Activated CD4-positive, CD25-positive, alpha-beta regulatory T cell treated with anti-CD3 and anti-CD28 coated beads, Interleukin-2, amount 50 U/mL, for 24 hours (primary cell): ENCODE data around the gene TP63.

Source experiments
- ATAC-seq, 2 donors: fragments of 150-1000 bp; cut with Tn5 transposase; one replicate each; pipeline ENCODE4 v1.10.0; 2021; ENCODE audit warnings: mild to moderate bottlenecking in 1 of 2, moderate library complexity in 1 of 2

TP63 gene

DNA sequence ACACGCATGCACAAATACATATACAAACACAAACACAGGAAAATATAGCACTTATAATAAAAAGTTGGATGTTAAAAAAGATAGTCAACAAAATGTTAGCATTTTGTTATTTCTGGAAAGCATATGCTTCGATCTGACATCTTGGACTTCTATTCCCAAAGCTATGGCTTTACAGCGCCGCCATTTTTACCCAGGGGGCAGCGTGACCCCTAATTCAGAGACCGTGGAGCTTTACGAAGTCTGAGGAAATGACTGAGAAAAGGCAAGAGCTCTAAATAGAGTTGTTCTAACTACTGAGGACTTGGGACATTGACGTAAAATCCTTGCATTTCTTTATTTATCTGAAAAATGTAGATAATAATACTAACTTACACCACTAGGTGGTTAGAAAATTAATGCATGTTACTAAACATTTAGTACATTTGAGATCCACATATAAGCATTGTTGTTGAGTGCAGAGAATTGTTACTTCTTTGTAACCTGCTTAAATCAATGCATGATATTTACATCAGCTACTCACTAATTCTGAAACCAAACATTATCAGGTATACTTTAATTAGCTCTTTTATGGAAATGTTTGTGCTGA lies 155.4 kb downstream of the TP63 start:
- no peak for ATAC-seq

DNA sequence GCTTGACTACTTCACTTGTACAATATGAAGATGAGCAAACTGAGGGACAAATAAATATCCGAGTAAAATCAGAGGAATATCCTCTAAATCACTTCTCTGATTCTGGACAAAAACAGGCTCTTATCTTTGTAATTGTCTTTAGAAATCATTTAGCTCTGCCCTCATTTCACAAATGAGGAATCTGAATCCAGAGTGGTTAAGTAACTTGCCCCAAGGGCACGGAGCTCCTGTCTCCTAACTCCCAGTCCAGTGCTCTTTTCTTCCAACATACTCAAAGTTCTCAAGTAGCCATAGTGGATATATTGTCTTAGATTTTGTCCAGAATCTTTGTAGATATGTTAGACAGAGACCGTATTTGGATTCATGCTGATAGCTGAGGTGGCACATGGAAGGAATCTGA lies 156.0 kb downstream of the TP63 start:
- no peak for ATAC-seq

DNA sequence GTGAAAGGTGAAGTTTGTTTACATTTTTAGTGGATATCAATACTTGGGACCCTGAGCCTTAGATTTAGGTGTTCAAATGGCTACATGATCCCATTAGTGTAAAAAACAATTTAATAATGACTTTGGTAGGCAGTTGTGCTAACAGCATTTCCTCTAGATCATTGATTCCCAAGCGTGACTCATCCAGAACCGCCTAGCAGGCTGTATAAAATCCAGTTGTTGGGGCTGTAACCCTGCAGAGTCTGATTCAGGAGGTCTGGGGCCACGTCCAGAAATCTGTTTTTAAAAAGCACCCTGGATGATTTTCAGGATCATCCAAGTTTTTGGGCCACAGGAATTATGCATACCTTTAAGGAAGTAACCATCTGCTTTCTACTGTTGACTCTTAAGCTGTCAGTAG lies 156.4 kb downstream of the TP63 start:
- ATAC-seq: no peak

DNA sequence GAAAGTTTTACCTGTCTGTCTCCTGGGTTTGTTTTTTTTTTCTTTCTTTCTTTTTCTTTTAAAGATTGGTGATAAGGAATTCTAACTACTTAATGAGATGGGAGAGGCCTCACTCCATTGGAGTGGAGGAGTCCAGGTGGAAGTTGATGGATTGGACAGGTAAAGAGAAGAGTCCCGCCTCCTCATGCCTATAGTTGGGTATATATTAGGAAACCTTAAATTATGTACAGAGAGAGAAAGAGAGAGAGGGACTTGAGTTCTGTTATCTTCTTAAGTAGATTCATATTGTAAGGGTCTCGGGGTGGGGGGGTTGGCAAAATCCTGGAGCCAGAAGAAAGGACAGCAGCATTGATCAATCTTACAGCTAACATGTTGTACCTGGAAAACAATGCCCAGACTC lies 158.2 kb downstream of the TP63 start:
- no peak for ATAC-seq

DNA sequence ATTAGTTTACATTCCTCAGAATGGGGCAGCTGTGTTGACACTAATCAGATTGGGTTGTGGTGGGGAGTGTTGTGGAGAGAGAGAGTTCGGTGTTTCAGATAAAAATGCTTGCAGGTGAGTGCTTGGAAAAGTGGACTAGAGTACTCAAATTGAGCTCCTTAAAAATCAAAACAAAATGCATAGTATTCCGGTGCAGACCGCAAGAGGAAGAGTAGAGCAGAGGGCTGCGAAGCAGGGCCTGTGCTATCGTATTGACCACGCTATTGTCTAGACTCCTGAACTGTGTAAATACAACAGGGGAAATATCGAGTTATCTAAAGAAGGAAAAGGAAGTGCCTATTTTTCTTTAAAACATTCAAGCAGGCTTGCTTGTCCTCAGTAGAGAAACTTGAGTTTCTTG lies 159.5 kb downstream of the TP63 start:
- ATAC-seq: no peak

DNA sequence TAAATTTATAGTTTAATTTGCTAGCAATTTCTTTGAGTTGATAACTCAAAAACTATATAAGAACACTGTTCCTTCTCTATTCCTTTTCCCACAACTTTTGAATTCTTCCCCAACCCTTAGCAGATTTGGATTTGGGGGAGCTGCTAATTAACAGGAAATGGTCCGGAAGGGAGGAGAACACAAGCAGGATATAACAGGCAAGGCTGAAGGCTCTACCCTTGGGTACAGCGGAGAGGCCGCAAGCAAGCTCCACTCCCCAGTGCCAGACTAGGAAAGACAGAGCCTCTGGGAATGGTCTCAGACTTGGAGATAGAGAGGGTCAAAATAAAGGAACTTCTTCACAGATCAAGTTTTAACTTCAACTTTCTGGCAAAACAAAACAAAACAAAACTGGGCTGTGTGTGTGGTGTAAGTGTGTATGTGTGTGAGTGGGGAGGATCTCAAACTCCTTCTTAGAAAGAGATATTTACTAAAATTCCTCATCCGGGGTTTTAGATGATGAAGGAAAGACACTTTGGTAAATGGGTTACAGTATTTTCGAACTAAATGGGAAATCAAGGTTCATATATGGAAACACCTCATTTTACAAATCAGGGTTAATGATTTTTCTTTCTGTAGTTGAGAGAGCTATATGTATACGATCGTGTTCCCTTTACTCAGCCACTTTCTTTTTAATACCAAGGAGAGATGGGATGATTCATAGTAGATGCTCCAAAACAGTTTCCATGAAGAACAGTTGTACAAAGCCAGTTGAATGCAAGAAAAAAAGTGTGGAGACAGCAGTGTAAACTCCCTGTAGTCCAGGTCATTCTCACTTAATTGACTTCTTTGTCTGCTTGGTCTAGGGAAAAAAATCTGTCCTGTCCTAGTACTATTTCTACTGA lies 161.1 kb downstream of the TP63 start:
- no peak for ATAC-seq

DNA sequence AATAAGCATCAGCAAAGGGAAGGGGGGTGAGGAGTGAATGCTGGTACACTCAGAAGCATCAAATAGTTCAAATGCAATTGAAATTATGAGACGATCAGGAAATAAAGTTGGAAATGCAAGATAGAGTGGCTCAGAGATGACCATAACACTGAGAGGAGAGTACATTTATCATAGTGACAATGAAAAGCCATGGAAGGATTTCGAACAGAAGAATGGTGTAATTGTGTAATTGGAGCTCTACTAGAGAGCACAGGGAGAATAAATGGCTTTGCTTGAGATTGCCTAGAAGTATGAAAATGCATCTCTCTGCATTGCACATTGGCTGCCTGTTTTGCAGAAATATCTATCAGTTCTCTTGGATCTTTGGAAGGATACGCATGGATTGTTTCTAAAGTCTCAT lies 163.3 kb downstream of the TP63 start:
- ATAC-seq: no peak

DNA sequence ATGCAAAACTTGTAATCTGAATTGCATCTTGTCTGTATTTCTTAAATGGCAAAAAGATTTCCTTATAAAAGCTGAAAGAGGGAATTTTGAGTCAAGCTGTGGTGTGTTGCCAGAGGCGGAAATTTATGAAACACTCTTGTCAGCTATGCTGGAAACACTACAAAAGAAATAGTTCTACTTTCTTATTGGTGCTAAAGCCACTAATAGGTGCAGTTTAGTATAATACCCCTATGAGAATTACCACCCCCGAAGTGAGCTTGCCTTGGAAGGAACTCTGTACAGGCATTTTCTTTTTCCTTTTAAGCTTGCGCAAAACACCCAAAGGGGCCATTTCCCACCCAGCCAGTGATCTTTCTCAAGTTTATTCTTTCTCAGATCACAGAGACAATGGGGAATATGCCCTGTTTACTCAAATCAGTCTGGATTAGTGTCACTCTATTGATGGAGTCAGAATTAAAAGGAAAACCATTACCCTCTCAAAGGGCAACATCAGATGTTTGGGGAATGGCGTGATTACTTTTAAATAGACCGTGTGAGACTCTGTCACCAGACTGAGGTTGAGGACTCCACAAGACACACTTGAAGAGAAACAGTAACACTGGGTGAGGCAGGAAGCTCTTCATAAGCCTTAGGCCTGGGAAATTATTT lies 166.0 kb downstream of the TP63 start:
- ATAC-seq: no peak

DNA sequence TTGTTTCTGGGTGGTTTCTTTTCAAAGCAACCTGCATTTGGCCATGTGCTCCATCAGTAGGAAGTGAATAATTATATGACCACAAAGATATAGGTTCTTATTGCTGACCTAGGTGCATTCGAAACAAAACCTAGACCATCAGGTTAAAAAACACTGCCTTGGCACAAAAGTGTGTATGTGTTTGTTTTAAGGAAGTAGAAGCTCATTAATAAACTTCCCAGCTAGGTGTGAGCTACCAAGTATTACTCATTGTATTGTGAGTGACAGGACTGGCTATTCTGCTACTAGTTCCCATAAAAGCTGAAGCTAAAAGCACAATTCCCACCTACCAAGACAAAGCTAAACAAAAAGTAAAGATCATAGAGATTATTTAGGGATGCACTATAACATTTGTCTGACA lies 168.2 kb downstream of the TP63 start:
- ATAC-seq: no peak

DNA sequence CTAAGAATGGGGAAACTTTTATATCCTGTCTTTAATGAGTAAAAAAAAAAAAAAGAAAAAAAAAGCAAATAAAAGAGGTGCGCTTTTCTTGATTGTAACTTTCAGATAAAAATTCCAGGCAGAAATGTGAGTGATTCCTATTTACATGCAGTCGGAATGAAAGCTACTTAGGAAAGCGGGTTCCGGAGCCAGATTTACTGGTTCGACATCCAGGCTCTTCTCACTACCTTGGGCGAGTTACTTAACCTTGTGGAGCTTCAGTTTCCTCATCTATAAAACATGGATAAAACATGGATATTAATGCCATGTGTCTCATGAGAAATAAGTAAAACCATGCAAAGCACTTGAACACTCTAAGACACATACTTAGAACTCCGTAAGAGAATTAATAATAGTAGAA lies 169.2 kb downstream of the TP63 start:
- no peak for ATAC-seq

DNA sequence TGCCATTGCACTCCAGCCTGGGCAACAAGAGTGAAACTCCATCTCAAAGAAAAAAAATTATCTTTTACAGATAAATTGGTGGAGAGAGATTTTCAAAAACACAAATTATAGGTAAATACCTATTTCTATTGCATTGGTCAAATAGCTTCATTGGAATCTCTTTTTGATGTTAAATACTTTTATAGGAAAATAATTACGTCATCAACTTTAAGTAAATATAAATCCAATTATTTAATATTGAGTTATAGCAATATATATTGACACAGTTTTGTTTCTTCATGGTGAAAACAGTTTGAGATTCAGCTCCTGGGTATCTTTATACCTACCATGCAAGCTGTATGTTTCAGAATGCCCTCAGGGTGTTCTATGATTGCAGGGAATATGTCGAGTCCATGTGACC lies 172.1 kb downstream of the TP63 start:
- ATAC-seq: no peak

DNA sequence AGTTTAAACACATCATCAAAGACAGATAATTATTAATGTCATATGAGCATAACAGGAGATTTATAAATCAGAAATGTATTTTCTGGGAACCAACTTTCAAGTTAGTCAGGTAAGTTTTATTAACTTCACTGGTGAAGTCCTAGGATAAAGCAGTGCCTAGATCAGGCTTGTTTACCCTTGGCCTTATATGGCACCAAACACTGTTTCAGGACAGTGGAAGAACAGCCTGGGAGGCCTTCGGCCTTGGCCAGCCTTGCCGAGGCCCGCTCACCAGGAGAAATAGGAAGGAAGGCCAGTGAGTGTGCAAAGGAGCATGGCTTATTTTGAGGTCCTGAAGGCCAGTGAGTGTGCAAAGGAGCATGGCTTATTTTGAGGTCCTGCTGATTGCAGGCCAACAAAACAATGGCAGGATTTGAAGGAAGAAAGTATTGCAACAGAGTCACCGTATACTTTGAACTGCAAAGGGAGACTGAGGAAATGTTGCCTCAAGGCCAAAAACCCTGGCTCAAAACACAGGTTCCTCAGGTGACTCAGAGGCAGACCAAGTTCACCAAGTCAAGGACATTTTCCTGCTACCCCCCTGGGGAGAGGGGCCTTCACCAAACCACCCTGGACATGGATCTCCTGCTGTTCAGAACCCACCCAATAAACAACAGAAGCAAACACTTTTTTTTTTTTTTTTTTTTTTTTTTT lies 174.3 kb downstream of the TP63 start:
- no peak for ATAC-seq

DNA sequence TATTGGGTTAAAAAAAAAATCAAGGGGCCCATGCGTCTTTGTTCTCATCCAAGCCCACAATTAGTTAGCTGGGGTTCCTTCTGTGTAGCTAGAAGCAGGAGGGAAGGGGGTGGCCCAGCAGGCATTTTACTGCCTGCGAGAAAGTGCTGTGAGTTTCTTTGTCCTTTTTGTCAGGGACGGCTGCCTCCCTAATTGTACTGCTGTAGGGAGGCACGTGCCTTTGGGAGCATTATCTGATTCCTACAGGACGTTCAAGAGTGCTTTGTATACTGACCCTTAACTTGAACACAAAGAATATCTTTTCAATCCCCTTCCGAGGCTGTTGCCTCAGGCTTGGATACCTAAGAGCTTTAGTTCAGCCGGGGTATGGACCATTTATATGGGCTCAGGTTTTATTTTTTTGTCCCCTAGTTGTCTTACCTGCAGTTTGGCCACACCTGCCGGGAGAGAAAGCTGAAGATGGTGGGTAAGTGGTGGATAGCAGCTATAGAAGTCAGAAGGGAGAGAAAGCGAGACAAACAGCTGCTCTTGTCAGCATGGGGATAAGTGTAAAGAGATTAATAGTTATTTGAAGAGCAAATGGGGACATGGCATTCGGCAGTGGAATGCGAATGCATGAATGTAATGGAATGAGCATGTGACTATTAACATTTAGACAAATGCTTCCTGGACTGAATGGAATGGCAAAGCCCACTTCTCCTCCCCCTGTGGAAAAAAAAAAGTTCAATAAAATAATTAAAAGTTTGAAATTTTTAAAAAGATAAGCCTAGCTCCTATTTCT lies 175.2 kb downstream of the TP63 start:
- ATAC-seq: no peak

DNA sequence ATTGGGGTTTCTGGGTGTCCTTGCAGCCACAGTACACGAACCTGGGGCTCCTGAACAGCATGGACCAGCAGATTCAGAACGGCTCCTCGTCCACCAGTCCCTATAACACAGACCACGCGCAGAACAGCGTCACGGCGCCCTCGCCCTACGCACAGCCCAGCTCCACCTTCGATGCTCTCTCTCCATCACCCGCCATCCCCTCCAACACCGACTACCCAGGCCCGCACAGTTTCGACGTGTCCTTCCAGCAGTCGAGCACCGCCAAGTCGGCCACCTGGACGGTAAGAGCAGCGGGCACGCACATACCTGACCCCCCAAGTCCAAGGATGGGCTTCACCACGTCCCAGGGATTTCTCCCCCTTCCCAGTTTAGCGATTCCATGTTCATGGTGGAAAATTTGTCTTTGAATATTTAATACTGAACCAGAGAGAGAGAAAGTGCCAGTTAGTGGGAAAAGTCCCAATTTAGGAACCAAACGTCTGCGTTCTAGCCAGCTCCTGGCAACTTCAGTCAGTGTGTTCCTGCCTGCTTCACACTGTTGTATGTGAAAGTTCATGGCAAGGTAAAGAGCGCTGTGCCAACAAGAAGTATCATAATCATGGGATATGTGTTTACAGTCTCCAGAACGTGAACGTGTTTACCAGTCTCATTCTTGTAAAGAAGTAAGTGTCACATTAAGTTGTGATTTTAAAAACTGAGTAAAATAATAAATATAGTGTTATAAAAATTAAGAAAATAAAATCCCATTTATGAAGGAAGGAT lies 177.2 kb downstream of the TP63 start:
- ATAC-seq: no peak

DNA sequence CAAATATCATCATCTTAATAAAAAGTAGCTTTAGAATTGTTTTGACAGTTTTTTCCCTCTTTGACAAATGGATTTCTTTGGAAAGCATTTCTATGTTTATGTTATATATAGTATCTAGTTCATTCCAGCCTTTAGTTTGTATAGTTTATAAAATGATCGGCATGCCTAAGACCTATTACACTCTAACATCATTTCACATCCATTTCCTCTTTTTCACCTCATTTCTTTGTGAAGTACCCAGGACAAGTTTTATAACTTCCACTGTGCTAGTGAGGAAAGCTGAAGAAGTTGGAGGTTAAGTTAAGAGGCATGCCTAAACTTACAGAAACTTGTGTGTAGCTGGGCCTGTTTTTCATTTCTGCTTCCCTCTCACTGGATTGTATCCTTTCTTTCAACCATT lies 178.4 kb downstream of the TP63 start:
- ATAC-seq: no peak

DNA sequence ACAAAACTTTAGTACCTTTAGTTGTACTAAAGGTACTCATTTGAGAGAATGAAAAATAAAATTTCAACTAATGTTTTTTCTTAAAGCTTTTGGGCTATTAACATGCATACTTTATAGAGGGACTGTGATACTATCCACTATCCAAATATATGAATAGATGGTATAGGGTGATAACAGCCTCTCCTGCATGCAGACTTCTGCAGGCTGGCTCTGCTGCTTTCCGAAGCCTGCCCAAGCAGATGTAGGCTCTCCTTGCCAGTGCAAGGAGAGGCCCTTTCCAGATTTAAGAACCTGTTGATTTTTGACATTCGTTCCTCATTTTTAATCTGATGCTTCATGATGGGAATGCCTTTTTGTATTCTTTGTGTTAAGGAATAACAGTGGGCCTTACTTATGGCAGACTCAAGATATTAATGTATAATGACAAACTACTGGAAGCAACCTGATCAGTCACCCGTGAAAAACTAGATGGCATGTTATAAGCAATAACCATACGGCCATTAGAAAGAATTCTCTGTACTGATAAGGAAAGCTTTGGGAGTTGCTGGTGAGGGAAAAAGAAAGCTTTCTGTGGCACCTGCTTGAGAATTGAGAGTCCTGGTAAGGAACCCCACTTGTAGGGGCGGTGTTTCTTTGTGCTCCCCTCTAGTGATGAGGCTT lies 181.7 kb downstream of the TP63 start:
- no peak for ATAC-seq

DNA sequence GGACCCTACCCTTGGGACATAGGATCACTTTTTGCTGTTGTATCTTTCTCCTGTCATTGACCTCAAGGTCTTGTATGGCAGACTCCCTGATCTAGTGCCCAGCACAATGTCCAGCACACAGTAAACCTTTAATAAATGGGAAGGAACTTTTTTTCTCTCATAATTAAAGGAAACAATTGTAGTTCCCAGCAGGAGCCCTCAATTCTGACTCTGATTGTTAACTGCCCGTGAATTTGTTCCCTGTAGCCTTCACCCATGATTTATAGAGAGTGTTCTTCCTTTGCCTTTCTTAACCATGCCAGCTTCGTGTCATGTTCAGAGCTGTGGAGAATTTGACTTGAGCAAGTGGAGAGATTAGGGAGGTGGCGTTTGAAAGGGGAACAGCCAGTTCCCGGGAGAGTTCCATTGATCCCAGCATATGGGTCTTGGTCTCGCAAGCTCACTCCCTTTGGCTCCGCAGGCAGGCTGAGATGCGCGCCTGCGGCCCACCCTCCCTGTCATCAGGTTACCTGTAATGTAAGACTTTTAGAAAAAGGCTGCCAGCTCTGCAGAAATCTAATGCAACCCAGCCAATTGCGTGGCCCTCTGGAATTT lies 182.6 kb downstream of the TP63 start:
- ATAC-seq: no peak

DNA sequence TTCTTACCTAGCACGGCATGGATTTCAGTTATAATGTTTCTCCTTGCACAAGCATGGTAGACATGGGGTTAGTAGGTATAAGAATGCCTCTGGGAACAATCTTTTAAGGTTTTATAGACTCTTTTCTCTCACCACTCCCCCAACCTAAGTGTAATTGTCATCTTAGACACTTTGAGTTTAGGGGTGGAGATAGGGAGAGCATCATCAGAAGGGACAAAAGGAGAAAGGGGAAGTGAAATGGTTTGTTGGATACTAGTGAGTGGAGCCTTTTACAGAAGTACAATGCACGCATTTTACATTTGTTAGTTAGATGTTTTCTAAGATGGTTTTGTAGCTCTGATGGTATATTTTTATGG lies 189.2 kb downstream of the TP63 start:
- ATAC-seq: no peak

DNA sequence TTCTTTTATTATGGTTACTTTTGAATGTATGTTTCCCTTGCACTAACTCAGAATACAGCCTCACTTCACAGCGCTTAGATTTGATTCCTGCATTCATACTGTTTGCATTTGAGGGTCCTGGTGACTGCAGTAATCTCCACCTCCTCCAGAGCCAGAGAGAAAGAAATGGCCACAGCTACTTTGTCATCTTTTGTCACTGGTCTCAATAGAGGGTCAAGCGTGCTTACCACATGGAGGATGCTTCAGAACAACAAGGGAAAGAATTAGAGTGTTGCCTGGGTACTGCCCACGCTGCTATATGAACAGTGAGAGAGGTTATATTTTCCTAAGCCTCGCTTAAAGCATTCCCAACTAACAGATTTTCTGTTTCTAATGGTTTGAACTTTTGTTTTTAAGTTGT lies 190.1 kb downstream of the TP63 start:
- no peak for ATAC-seq

DNA sequence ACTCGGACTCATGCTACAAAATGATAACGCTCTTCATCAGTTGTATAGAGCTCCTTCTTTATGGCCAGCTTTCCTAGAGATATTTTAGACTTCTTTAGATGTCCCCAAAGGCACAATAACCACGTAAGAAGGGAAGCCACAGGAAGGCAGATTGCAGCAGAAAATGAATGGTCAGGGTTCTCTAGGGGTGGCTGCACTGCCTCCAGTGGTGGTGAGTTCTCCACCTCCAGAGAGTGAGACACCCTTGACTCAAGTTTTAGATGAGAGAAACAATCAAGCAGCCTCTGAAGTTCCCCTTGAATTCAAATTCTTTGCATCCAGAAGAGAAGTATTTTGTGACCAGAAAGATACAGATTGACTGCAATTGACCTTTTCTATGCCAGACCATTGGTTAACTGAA lies 191.5 kb downstream of the TP63 start:
- ATAC-seq: no peak
